GM10248 (cell line): ENCODE measurements around the gene HLA-DOB.
A peak's percentile ranks its signal among the peaks of the same experiment; 100 is the strongest.

ENCODE experiments used
- CTCF ChIA-PET: fragments of 300-600 bp; sonication (Branson Sonifier 250); formaldehyde crosslinking; extraction: SDS; loops from one replicate; lab custom pipeline; 2021; ENCODE audit warnings: antibody characterized with exemption; lab: Yijun Ruan, JAX
- POLR2A ChIA-PET: fragments of 350-650 bp; sonication (Branson Sonifier 250); formaldehyde crosslinking; extraction: SDS; loops from one replicate; lab custom pipeline; 2020; ENCODE audit warnings: antibody characterized with exemption; lab: Yijun Ruan, JAX
- DNase-seq: peaks from one replicate; pipeline ENCODE4 v3.0.0; 2012; ENCODE audit errors: extremely low spot score
- CTCF ChIP-seq: IDR thresholded peaks from 2 replicates; pipeline ENCODE4 v1.5.1; 2012; ENCODE audit warnings: mild to moderate bottlenecking, low read depth; ENCODE audit errors: extremely low read depth, missing control alignments, control extremely low read depth

Gene HLA-DOB

DNA sequence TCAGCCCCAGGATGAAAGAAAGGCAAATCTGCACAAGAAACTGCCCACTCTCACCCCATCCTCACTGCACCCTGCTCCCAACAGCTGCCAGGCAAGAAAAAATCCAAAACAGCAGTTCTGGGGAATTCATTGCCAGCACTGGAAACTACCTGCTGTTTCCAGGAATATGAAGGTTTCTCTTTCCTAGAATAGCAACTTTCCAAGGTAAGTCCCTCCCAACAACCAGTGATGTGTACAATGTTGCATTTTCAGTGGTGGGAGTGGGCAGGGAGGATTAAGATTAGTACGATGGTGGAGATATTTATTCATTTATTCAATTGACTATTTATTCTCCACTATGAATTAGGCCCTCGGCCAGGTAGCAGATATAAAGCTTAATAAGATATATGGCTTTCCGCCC lies 10.2 kb upstream of the HLA-DOB start:
- no peak for DNase-seq
- ChIA-PET CTCF (interaction anchor here (1.0 to 7.6 kb wide), 6 partner anchors 11 to 158 kb away, joined by 3 to 64 read pairs (median 11); partner anchors contain the start of genes TAP1 and TAP2), POLR2A (no interaction called here)
- no peak for TF ChIP-seq CTCF

GRCh38 chr6:32825966-32826365 lies 9.2 kb upstream of the HLA-DOB start:
- no peak for DNase-seq
- ChIA-PET CTCF (interaction anchor here (1.0 to 7.6 kb wide), 8 partner anchors 8 to 159 kb away, joined by 3 to 64 read pairs (median 4); partner anchors contain the start of genes PSMB9, TAP1 and TAP2), POLR2A (no interaction called here)
- TF ChIP-seq CTCF: peak; percentile 36

DNA sequence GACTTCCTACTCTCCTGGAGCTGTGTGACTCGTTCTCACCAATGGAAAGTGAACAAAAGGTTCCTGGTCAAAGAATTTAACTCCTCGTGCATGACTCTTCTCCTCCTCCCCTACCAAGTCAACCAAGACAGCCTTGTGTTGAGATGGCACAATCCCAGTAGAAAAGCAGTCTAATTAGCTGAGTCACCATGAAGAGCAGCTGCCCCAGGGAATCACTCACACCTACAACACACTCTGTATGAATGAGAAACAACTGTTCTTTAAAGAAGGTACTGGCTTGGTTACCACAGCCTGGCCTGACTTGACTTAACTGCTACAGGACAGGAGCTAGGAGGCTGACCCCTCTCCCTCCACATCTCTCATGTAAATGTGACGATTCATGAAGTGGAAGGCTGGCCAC lies 2.9 kb upstream of the HLA-DOB start:
- POLR2A ChIA-PET: no interaction called here
- no peak for DNase-seq

DNA sequence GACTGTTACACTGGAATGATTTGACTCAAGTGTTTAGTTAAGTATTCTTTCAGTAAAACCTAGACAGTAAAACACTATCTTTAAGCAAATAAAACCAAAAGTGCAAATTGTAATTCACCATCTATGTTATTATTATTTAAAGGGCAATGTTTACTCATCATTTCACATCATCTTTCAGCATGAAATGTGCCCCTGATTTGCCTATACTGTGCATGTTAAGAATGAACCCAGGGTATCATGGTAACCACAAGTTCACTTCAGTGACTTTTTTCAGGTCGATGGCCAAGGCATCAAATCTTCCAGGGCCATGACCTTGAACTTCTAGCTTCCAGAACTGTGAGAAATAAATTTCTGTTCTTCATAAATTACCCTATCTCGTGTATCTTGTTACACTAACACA lies 2.1 kb upstream of the HLA-DOB start:
- no peak for TF ChIP-seq CTCF
- DNase-seq: no peak
- ChIA-PET CTCF (interaction anchor here (1.3 to 4.8 kb wide), 2 partner anchors 20 to 35 kb away, joined by 5 to 32 read pairs; partner anchors contain the start of genes TAP1 and TAP2), POLR2A (no interaction called here)

More for the DNA sequence above, 2.9 kb upstream of the HLA-DOB start:
- no peak for TF ChIP-seq CTCF
- CTCF ChIA-PET: interaction anchor here (1.3 to 4.8 kb wide), 8 partner anchors 11 to 165 kb away, joined by 4 to 32 read pairs (median 5); partner anchors contain the start of genes TAP1 and TAP2

DNA sequence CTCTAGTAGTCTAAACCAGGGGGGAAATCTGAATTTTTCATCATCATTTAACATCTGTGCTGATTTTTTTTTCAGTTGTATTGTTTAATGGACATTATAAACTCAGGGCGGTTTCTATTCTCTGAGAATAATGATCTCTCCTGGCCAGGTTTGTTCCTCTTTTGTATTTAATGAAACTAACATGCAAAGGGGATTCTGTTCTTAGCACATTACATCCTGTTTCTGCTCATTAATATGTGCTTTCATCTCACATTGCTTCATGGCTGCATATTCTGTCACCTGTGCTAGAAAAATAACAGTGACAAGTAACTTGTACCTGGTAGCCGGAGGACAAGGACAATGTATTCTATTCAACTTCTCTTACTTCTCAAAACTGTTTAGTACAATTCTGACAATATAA lies 806 bp downstream of the HLA-DOB start:
- TF ChIP-seq CTCF: no peak
- DNase-seq: peak; percentile 64
- CTCF ChIA-PET: no interaction called here
- POLR2A ChIA-PET: interaction anchor here (1.0 kb wide), 1 partner anchor 23 kb away, joined by 3 read pairs; the partner anchor contains the start of gene TAP2

DNA sequence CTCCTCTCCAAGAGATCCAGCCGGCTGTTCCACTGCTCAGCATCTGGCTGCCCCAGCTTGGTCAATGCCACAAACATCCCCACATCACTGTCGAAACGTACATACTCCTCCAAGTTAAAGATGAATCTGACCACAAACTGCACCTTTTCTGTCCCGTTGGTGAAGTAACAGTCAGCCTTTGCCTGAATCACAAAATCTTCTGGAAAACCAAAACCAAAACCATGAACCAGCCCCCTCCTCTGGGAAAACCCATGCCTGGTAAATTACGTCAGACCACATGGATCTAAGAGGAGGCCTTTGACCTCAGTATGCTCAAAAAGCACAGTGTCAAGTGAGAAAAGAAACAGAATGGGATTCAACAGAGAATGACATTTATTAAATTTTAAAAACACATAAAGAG lies 1.7 kb downstream of the HLA-DOB start:
- POLR2A ChIA-PET: interaction anchor here (1.0 kb wide), 1 partner anchor 23 kb away, joined by 3 read pairs; the partner anchor contains the start of gene TAP2
- no peak for TF ChIP-seq CTCF
- CTCF ChIA-PET: interaction anchor here (2.4 to 3.6 kb wide), 3 partner anchors 11 to 30 kb away, joined by 5 to 25 read pairs (median 7); partner anchors contain the start of gene TAP2
- DNase-seq: no peak
